ENCODE results near the gene CMTM7.
"Not testable (repeated sequence)": the region's sequence is repeated elsewhere in the genome, so short reads cannot be mapped to it uniquely, and the experiment has no call there.

The CMTM7 gene

GRCh38 chr3:32439421-32439820, 47.8 kb downstream of the CMTM7 start:
- not testable (repeated sequence) for DNase-seq

GRCh38 chr3:32440611-32441350, 49.1 kb downstream of the CMTM7 start:
- DNase-seq, result no peak

GRCh38 chr3:32442766-32443165, 51.1 kb downstream of the CMTM7 start:
- no peak for DNase-seq

GRCh38 chr3:32443478-32443877, 51.8 kb downstream of the CMTM7 start:
- no peak for DNase-seq

- DNase-seq, result no peak
Measured at GRCh38 chr3:32447865-32448400, 56.3 kb downstream of the CMTM7 start.

GRCh38 chr3:32448686-32449474, 57.2 kb downstream of the CMTM7 start:
- no peak for DNase-seq

- DNase-seq, result no peak
Measured at GRCh38 chr3:32449691-32450090, 58.0 kb downstream of the CMTM7 start.

GRCh38 chr3:32450426-32450825, 58.8 kb downstream of the CMTM7 start:
- DNase-seq, result no peak

GRCh38 chr3:32450992-32451659, 59.5 kb downstream of the CMTM7 start:
- no peak for DNase-seq

- DNase-seq, result no peak
Measured at GRCh38 chr3:32452009-32452408, 60.4 kb downstream of the CMTM7 start.

- DNase-seq, result no peak
Measured at GRCh38 chr3:32453346-32453745, 61.7 kb downstream of the CMTM7 start.

- DNase-seq, result no peak
Measured at GRCh38 chr3:32454111-32454510, 62.5 kb downstream of the CMTM7 start.

- no peak for DNase-seq
Measured at GRCh38 chr3:32454731-32455608, 63.3 kb downstream of the CMTM7 start.

- DNase-seq, result no peak
Measured at GRCh38 chr3:32455609-32456428, 64.2 kb downstream of the CMTM7 start.

- DNase-seq, result no peak
Measured at GRCh38 chr3:32456429-32457130, 64.9 kb downstream of the CMTM7 start.

GRCh38 chr3:32457971-32458471, 66.4 kb downstream of the CMTM7 start:
- peak; percentile 34 for DNase-seq

- no peak for DNase-seq
Measured at GRCh38 chr3:32459450-32459849, 67.8 kb downstream of the CMTM7 start.

- peak; percentile 87 for DNase-seq
Measured at GRCh38 chr3:32460031-32460749, 68.5 kb downstream of the CMTM7 start.

GRCh38 chr3:32460817-32461496, 69.3 kb downstream of the CMTM7 start:
- not testable (repeated sequence) for DNase-seq
